HK-2 (cell line): ENCODE results near the gene ZNF891.

Source experiments
- DNase-seq: peaks from one replicate; pipeline ENCODE4 v3.0.0-alpha.2; 2018; ENCODE audit not compliant: unreplicated experiment

Gene ZNF891

DNA sequence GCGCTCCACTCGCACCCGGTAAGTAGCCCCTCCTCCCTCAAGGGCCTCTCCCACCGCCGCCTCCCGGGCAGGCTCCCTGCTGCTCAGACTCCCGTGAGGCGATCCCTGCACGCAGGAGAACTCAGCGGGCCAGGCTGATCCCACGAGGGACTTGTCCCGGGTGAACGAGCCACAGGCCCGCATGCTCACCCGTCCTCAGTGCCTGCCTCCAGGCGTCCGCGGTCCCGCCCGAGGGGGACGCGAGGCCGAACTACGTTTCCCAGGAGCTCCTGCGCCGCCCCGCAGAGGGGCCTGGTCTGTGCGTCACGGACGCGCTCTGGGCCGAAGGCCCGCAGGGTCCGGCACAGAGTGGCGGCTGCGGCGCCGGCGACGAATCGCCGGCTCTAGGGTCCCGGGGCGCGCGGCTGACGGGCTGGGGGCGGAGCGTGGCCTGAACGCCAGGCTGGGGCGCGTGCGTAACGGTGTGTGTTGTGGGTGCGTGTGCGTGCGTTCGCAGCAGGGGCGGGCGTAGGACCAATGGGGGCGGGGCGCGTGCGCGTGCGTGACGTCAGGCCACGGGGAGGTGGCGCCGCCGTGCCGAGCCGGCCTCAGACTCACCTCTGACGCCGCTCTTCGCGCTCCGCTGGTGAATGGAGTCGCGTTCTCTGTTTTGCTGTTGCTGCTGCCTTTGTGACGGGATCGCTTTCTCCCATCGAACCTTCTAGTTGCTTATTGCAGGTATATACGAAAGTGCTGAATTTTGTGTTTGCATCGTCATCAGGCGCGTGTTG is at the start of gene ZNF891, which contains the start of gene ZNF10:
Gene ZNF891, minus strand, starts transcription at position 237 of the 770 bp plus-strand sequence. CDS start 8,356 bp downstream, outside the sequence.
Gene ZNF10, plus strand, starts transcription at position 590 of the 770 bp plus-strand sequence. CDS start 13,866 bp downstream, outside the sequence.
- peak; percentile 98 for DNase-seq

DNA sequence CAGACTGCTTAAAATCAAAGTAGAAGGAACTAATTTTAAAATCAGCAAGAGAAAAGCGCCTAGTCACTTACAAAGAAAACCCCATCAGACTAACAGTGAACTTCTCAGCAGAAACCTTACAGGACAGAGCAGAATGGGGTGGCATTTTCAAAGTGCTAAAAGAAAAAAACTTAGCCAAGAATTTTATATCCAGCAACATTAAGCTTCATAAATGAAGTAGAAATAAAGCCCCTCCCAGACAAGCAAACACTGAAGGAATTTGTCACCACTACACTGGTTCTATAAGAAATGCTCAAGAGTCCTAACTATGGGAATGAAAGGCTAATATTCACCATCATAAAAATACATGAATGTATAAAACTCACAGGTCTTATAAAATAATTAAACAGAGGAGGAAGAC is 44.8 kb upstream of the ZNF891 start:
- no peak for DNase-seq

DNA sequence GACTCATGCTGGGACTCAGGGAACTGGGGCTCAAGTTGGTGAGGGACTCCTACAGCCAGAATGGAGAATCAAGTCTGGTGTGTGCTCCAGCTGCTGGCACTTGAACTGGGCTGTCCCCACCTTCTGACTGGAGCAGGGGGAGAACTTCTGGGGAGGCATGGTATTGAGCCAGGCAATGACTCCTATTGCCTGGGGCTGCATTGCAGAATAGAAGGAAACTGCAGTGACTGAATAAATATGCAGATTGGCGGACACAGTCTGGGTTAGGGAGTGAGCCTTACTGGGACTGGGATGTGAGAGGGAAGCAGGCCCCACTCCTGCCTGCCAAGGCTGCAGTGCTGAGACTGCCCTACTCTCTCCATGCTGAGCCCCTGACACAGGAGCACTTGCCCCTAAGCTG is 42.4 kb upstream of the ZNF891 start:
- no peak for DNase-seq

DNA sequence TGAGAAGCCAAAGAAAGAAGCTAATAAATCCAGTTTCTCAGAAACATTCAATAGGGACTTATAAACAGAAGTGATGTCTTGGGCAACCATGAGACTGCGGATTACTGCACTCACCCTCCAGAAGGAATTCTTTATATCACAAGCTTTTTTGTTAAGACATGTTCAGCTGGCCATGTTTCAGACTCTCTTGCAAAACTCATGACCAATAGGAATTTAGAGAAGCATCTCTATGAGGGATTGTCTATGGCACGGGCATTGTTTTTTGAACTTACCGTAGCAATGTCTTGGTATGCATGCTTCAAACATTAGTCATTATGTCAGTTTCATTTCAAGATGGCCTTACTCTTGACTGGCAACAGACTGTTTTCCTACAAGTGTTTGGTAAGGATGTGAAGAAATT is 35.7 kb upstream of the ZNF891 start:
- no peak for DNase-seq

DNA sequence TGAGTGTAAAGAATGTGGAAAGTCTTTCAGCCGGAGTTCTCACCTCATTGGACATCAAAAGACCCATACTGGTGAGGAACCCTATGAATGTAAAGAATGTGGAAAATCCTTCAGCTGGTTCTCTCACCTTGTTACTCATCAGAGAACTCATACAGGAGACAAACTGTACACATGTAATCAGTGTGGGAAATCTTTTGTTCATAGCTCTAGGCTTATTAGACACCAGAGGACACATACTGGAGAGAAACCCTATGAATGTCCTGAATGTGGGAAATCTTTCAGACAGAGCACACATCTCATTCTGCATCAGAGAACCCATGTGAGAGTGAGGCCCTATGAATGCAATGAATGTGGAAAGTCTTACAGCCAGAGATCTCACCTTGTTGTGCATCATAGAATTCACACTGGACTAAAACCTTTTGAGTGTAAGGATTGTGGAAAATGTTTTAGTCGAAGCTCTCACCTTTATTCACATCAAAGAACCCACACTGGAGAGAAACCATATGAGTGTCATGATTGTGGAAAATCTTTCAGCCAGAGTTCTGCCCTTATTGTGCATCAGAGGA is 26.1 kb upstream of the ZNF891 start:
- DNase-seq: no peak

DNA sequence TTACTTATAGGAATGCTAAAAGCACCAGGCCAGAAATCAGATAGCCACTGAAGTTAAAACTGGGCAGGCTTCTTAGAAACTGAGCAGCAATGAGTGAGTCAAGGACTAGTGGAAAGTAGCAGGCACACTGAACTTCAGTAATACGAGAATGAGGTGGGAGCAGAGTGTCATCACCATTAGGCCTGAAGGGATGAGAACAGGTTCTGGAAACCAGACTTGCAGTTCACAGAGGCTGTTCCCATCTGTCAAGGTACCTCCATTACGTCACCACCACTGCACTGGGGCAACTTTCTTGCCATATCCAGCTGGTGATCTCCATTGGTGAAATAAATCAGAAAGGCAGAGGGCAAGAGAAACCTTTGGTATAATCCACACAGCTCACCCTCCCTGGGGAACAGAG is 15.9 kb upstream of the ZNF891 start:
- no peak for DNase-seq

DNA sequence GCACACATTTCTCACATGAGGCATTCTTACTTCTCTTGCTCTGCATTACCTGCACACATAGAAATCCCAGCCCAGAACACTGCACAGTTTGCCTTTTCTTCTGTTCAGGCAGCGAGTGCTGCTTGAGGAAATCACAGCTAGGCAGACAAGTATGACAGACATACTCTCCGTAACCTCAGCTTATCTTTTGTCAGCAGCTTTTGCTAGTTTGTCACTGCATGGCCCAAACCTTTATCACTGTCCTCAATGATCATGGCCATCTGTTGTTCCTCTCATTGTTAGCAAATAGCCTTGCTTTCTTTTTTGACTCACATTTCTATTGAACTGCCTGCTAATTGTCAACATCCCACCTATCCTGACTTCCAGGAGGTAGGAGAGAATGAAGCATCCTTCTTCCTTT is 5.7 kb upstream of the ZNF891 start:
- no peak for DNase-seq

DNA sequence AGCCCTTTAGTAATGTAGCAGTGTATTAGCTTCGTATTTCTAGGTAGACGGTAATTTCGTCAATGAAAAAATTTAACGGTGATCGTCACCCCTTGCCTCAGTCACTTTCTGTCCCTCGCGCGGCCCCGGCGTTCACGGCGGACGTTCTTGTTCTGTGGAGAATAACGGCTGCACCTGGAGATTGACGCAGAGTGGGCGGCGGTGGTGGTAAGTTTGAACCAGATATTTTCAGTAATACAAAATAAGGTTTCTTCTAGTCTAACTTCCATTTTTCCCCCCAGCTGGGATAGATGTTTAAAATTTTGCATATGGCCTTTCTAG is 694 bp upstream of the ZNF891 start:
- no peak for DNase-seq

DNA sequence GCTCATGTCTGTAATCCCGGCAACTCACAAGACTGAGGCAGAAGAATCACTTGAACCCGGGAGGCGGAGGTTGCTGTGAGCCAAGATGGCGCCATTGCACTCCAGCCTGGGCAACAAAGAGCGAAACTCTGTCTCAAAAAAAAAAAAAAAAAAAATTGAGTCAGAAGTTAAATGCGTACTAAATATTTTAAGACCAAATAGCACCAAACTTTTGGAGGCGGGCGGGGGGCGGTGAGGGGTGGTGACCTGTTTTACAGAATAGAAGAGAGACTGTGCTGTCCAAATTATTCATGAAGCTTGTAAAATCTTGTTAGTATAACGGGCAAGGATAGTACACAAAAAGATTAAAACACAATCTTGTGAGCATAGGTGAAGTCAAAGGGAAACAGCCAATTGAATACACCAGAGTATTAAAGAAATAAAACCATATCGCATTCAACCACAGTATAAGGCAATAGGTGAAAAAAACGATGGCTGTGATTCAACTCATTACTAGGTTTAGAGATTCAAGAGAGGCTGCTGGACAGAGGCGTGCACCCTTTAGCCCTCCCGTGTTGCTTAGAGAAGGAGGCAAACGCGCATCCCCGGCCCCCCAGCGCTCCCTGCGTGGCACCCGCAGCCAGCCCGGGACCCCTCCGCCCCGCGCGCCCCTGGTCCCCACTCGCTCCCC is 571 bp downstream of the ZNF891 start:
- peak; percentile 2 for DNase-seq

DNA sequence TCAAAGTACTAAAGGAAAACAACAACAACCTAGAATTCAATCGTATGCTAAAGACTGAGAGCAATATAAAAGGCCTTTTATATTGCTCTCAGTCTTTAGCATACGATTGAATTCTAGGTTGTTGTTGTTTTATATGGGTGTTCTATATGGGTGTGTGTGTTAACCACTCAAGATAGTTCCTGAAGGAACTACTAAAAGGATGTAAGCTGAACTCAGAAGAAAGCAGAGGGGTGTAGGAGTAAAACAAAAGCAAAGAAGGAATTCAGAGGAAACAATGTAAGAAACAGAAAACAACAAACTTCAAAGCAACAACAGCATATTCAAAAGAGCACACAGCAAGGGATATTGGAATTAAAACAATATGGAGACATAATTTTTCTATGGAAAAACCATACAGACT is 5.4 kb downstream of the ZNF891 start:
- DNase-seq: no peak

DNA sequence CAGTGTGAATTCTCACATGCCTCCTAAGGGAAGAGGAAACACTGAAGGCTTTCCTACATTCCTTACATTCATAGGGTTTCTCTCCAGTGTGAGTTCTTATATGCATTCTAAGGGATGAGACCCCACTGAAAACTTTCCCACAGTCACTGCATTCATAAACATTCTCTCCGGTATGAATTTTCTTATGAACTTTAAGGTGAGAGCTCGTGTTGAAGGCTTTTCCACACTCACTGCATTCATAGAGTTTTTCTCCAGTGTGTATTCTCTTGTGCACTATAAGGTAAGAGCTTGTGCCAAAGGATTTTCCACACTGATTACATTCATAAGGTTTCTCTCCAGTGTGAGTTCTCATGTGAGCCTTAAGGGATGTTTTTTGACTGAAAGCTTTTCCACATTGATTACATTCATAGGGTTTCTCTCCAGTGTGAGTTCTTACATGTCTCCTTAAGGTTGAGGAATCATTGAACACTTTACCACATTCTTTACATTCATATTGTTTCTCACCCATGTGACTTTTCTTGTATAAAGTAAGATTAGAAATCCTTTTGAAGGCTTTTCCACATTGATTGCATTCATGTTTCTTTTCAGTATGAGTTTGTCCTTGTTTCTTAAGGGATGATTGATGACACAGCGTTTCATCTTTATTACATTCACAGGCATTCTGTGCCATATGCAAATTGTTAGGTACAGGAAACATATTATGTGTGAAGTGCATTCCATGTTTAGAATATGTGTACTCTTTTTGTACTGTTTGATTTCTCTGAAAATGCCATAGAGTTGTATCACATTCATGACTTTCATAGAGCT is 9.5 kb downstream of the ZNF891 start:
- no peak for DNase-seq

DNA sequence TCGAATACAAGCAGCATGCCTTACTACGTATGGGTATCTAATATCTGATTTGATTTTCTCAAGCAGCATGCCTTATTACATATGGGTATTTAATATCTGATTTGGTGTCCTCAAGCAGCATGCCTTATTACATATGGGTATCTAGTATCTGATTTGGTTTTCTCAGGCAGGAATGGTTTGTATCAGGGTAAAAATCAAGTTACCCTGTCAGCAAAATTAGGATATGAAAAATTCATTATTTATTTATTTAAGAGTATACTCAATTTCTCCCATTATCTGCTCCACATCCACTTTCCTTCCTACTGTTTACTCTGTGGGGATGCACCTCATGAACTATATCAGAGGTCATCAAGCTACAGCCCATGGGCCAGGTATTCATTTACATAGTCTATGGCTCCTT is 21.9 kb downstream of the ZNF891 start:
- DNase-seq: no peak

DNA sequence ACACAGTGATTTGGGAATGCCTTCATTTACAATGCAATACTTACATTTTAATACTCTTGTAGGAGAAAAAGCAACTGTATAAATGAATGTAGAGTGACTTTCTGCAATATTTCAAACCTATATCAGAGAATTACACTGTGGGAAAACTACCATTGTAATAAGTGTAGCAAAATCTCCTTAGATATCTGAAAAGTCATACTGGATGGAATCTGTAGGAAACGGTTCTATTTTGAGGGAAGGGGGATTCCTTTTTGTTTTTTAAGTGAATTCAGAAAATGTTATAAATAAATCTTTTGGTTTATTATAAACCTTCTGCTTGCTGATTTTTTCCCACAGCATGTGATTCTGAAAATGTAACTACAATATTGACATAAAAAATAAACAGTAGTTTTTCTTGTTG is 23.0 kb downstream of the ZNF891 start:
- DNase-seq: no peak

DNA sequence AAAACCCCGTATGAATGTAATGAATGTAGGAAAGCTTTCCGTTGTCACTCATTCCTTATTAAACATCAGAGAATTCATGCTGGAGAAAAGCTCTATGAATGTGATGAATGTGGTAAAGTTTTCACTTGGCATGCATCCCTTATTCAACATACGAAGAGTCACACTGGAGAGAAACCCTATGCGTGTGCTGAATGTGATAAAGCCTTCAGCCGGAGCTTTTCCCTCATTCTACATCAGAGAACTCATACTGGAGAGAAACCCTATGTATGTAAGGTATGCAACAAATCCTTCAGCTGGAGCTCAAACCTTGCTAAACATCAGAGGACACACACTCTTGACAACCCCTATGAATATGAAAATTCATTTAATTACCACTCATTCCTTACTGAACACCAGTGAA is 23.8 kb downstream of the ZNF891 start:
- no peak for DNase-seq

DNA sequence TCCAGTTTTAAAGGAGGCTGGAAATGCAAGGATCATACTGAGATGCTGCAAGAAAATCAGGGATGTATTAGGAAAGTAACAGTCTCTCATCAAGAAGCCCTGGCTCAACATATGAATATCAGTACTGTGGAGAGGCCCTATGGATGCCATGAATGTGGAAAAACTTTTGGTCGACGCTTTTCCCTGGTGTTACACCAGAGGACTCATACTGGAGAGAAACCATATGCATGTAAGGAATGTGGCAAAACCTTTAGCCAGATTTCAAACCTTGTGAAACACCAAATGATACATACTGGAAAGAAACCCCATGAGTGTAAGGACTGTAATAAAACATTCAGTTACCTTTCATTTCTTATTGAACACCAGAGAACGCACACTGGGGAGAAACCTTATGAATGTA is 24.5 kb downstream of the ZNF891 start:
- DNase-seq: no peak

DNA sequence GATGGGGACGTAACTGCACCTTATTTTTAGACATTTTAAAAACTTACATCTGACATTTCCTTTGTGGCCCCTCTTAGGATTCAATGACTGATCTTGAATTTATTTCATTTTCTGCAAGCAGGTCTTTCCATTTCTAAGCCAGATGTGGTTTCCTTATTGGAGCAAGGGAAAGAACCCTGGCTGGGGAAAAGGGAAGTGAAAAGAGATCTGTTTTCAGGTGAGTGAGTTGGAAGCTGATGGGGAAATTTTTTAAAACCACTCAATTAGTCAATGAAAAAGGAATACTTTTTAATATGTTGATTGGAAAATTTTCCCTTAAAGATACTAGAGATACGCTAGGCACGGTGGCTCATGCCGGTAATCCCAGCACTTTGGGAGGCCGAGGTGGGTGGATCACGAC is 46.7 kb downstream of the ZNF891 start:
- DNase-seq: no peak

DNA sequence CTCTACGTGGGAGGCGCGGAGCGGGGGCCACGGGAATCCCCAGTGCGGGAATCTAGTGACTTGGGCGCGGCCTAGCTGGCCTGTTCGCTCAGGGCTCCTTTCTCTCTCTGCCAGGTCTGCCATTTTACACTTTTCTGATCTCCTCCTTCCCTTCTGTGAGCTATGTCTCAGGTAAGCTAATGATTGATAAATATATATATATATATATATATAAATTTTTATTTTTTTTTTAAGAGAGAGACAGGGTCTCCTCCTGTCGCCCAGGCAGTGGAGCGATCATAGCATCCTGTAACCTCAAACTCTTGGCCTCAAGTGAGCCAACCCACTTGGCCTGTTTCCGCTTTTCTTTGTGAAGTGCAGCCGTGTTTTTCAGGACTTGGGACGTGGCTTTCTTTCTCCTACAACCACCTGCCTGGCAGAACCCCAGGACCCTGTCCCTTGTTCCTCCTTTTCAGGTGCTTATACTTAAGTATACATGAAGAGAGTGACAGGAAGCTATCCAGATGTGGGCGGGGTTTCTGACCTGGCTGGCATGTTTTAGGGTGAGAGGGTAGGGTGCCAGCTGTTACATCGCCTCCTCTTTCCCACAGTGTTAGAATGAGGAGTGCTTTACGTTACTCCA is 48.8 kb downstream of the ZNF891 start:
- no peak for DNase-seq

DNA sequence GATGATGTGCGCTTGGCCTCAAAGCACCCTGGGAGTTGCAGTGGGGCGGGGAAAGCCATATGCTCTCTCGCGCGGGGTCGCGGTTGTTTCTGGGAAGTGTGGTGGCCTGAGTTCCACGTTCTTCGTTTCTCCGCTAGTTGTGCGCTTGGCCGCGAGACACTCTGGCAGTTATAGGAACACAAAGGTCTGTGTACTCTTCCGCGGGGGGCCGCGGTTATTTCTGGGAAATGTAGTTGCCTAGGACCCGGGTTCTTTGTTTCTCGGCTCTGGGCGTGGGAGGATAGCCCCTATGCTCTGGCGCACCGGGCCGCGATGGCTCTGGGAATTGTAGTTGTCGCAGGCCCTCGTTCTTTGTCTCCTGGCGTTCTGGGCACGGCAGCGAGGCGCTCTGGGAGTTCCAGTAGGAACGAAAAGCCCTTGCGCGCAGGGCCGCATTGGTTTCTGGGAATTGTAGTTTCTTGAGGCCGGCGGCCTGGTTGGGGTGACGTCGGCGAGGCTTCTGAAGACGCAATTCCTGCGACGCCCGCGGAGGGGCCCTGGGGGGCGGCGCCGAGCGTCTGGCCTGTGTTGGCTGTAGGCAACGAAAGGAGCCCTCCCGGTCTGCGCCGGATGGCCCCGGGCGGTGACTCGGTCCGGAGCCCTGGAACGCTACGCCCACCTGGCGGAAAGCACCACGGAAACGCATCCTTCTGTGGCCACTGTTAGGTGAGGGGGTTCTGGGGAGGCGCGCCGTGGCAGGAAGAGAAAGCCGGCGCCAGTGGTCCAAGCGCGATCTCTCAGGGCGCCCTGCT is 49.5 kb downstream of the ZNF891 start, which contains the start of gene ZNF140:
Gene ZNF140, plus strand, starts transcription at position 556 of the 791 bp plus-strand sequence. CDS start 398 bp downstream, outside the sequence.
- DNase-seq: peak; percentile 94

DNA sequence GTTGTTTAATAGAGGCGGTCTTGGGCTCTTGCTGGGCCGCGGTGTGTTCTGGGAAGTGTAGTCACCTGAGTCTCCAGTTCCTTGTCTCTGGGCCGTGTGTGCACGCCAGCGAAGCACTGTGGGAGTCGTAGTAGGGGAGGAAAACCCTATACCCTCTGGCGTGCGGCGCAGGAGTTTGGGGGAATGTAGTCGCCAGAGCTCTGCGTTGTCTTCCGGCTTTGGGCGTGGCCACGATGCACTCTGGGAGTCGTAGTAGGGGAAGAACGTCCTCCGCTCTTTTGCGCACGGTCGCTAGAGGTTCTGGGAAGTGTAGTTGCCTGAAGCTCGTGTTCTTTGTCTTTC is 50.1 kb downstream of the ZNF891 start:
- DNase-seq: peak; percentile 94

DNA sequence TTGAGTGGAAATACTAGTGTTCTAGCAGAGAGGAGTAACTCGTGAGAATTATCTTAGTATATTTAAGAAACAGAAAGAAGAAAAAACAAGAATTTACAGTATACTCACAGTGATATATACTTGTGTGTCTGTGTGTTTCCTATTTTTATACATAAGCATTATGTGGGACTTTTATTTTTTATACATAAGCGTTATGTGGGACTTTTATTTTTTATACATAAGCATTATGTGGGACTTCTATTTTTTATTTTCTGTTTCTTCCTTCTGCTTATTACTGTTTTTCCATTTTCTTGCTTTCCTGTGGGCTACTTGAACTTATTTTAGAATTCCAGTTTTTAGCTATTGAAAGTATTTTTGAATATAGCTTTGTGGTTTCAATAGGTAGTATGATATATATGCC is 56.2 kb downstream of the ZNF891 start:
- no peak for DNase-seq

DNA sequence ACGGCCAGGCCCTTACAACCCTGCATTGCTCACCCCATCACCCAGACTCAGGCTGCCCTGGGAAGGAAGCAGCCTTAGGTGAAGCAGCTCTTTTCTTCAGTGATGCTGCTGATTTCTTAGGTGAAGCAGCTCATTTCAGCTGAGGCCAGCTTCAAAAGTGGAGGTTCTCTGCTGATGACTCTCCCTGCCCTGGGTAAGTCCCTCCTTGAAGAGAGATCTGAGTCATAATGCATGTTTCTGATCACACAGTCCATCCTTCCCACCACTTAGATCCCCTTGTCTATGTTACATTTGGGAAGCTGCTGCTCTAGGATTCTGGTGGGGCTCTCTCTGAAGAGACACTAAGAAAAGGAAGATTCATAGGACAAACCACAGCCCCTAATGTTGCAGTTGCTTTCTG is 66.5 kb downstream of the ZNF891 start:
- DNase-seq: no peak
